RWPE1 (cell line): ENCODE measurements around the gene HELLS.

Experiments
- CTCF ChIA-PET: fragments of 350-600 bp; sonication (Branson Sonifier 250); formaldehyde crosslinking; extraction: SDS; loops from one replicate; lab custom pipeline; 2021; lab: Yijun Ruan, JAX
- POLR2A ChIA-PET: fragments of 400-600 bp; formaldehyde crosslinking; extraction: SDS; loops from one replicate; lab custom pipeline; 2020; ENCODE audit warnings: antibody characterized with exemption; ENCODE audit not compliant: low non-redundant PET; lab: Yijun Ruan, JAX
- DNase-seq: peaks from one replicate; pipeline ENCODE4 v3.0.0; 2012; ENCODE audit warnings: low spot score
- H3K27ac ChIP-seq: fragments of 450-650 bp; 2 replicates; pipeline ENCODE4 v1.5.1; 2017
- TF ChIP-seq, protein P1 (sequence below): fragments of 450-650 bp; conservative IDR thresholded peaks from 2 replicates; pipeline ENCODE4 v1.5.1; 2017; ENCODE audit warnings: low read depth, mild to moderate bottlenecking

The HELLS gene

DNA sequence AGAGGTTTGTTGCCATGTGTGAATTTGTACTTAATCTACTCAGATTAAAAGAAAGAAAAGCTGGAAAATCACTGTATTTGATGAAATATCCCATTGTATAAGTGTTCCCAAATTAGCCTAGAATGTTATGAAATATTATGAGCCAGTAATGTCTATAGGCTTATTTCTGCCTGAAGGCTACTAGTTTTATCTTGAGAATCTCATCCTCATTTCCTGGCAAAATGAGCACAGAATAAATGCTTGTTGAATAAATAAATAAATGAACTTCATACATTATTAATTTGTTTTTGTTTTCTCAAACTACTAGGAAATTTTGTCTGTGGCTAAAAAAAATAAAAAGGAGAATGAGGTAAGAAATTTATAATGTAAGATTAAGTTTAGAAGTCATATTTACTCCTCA, 25.5 kb downstream of the HELLS start:
- TF ChIP-seq, protein P1, sequence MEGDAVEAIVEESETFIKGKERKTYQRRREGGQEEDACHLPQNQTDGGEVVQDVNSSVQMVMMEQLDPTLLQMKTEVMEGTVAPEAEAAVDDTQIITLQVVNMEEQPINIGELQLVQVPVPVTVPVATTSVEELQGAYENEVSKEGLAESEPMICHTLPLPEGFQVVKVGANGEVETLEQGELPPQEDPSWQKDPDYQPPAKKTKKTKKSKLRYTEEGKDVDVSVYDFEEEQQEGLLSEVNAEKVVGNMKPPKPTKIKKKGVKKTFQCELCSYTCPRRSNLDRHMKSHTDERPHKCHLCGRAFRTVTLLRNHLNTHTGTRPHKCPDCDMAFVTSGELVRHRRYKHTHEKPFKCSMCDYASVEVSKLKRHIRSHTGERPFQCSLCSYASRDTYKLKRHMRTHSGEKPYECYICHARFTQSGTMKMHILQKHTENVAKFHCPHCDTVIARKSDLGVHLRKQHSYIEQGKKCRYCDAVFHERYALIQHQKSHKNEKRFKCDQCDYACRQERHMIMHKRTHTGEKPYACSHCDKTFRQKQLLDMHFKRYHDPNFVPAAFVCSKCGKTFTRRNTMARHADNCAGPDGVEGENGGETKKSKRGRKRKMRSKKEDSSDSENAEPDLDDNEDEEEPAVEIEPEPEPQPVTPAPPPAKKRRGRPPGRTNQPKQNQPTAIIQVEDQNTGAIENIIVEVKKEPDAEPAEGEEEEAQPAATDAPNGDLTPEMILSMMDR: no peak
- no peak for DNase-seq
- ChIA-PET POLR2A (no interaction called here), CTCF (no interaction called here)
- H3K27ac ChIP-seq: no peak overlapping the region

DNA sequence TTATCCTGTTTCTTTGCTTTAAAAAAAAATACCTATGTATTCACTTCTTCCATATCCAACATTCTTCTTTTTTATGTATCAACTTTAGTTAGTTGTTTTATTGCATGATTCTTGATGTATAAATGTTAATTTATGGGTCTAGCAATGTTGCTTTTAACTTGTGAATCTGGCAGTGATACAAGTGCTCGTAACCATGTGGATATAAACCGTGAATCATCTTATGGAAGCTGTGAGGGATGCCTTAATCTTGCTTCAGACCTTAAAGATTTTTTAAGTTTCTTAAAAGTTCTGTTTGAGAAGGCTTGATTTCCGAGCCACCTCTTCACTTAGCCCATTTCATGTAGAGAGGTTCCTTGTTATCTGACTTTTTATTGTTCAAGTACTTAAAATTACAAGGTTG, 25.9 kb downstream of the HELLS start:
- DNase-seq: no peak
- ChIA-PET CTCF (interaction anchor here (0.6 kb wide), 1 partner anchor 161 kb away, joined by 4 read pairs; no protein-coding TSS in a partner anchor), POLR2A (no interaction called here)
- TF ChIP-seq, protein P1: no peak
- H3K27ac ChIP-seq: no peak overlapping the region

DNA sequence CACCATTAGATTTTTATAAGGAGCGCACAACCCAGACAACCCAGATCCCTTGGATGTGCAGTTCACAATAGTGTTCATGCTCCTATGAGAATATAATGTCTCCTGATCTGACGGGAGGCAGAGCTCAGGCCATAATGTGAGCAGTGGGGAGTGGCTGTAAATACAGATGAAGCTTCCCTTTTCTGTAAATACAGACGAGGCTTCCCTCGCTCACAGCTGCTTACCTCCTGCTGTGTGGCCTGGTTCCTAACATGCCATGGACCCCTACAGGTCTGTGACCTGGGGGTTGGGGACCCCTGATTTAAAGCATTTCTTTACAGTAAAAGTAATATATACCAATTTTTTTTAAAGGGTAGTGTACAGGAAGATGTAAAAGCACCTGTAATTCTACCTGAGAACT, 33.2 kb downstream of the HELLS start:
- POLR2A ChIA-PET: no interaction called here
- CTCF ChIA-PET: interaction anchor here (0.6 kb wide), 2 partner anchors 109 to 1054 kb away, joined by 4 to 5 read pairs; no protein-coding TSS in a partner anchor
- H3K27ac ChIP-seq: no peak overlapping the region
- DNase-seq: no peak
- TF ChIP-seq, protein P1: no peak

DNA sequence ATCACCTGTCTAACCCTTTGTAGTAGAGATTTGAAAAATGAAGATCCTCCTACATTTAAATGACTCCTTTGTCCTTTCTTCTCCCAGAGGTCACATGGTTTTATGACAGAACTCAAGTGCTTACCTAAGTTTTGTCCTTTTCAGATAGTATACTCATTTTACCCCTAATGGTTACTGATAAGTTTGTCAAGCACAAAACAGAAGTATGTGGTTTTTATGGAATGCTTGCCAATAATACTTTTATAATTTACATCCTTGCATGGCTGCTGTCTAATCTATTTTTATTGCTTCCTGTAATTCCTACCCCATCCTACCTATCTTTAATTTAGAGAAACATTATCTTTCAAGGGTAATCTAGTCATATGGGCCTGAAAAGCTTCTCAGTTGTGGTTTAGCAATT, 37.5 kb downstream of the HELLS start:
- no peak for DNase-seq
- no peak overlapping the region for H3K27ac ChIP-seq
- POLR2A ChIA-PET: no interaction called here
- CTCF ChIA-PET: no interaction called here
- TF ChIP-seq, protein P1: no peak

DNA sequence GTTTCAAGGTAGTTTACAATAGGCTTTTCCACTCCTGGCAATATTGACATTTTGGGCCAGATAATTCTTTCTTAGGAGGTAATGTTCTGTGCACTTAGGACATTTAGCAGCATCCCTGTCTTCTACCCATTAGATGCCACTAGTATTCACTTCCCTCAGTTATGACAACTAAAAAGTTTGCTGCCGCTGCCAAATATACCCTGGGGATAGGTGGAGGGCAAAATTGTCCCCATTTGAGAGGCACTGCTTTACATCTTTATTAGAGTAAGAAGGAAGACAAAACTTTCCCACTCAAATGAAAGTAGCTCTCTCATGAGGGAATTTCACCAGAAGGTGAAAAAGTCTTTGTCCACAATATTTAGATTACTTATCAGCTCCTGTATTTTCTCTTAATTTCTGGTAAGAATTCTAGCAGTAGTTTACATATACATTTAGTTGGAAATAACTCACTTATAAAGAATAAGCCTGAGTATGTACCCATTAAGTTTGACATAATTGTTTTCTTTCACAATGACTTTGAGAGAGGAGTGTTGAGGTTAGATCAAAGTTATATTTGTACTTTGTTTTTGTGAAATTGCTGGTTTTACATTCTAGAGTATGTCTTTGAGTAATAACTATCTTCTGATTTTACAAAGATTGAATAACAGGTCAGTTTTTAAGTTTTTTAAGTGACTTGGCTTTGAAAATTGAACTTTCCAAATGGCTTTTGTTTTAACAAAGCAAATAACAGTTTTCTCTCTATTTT, 46.0 kb downstream of the HELLS start:
- DNase-seq: no peak
- H3K27ac ChIP-seq: no peak overlapping the region
- POLR2A ChIA-PET: no interaction called here
- TF ChIP-seq, protein P1: no peak
- CTCF ChIA-PET: no interaction called here

DNA sequence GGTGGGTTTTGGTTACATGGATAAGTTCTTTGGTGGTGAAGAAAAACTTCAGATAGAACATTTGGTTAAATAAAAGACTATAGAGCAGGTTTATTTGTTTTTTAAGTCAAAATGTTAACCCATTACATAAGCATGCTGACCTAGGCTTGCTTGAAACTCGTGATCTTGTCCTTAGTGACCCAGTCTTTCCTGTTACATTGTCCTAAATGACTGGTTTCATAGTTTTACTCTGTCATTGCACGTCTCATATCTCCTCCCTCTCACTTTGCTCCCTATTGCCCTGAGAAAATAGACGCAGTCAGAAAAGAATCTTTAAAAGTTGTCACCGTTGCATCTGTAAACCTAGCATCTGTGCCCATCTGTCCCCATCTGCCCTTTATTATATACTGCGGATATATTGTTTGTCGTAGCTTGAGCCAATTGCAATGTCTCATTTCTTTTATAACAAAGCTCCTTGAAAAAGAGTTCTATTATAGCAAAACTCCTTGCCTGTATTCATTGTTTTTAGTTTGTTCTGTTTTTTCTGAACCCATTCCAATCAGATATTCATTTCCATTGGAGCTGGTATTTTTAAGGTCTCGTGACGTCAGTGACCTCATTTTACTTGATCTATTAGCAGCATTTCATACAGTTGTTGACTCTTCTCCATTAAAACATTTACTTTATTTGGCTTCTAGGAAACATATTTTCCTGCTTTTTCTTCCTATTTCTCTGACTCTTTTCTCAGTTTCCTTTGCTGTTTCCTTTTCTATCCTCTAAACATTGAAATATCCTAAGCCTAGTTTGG, 57.3 kb downstream of the HELLS start:
- DNase-seq: no peak
- POLR2A ChIA-PET: no interaction called here
- H3K27ac ChIP-seq: no peak overlapping the region
- CTCF ChIA-PET: no interaction called here
- TF ChIP-seq, protein P1: no peak
